Endothelial cell of coronary artery (primary cell): ENCODE measurements around the gene COL6A5. TPM values are rescaled to one million over a fixed set of nuclear protein-coding genes. Genes with fewer than 3 reads are reported as not detected.

Source experiments
- total RNA-seq: library from RNA; depleted of rRNA; stranded (reverse); fragments of >200 nt; gene quantifications from 2 replicates; pipeline ENCODE4 v1.2.3, GENCODE V29; 2014

COL6A5 gene, protein sequence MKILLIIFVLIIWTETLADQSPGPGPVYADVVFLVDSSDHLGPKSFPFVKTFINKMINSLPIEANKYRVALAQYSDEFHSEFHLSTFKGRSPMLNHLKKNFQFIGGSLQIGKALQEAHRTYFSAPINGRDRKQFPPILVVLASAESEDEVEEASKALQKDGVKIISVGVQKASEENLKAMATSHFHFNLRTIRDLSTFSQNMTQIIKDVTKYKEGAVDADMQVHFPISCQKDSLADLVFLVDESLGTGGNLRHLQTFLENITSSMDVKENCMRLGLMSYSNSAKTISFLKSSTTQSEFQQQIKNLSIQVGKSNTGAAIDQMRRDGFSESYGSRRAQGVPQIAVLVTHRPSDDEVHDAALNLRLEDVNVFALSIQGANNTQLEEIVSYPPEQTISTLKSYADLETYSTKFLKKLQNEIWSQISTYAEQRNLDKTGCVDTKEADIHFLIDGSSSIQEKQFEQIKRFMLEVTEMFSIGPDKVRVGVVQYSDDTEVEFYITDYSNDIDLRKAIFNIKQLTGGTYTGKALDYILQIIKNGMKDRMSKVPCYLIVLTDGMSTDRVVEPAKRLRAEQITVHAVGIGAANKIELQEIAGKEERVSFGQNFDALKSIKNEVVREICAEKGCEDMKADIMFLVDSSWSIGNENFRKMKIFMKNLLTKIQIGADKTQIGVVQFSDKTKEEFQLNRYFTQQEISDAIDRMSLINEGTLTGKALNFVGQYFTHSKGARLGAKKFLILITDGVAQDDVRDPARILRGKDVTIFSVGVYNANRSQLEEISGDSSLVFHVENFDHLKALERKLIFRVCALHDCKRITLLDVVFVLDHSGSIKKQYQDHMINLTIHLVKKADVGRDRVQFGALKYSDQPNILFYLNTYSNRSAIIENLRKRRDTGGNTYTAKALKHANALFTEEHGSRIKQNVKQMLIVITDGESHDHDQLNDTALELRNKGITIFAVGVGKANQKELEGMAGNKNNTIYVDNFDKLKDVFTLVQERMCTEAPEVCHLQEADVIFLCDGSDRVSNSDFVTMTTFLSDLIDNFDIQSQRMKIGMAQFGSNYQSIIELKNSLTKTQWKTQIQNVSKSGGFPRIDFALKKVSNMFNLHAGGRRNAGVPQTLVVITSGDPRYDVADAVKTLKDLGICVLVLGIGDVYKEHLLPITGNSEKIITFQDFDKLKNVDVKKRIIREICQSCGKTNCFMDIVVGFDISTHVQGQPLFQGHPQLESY (N-terminal part only)
- not detected in 2 replicates for total RNA-seq

GRCh38 chr3:130345487-130346079, at the start of gene COL6A5:
TSS of gene COL6A5 (plus strand) at chr3:130345672. CDS start at chr3:130373639, 27,967 bp downstream.

GRCh38 chr3:130516645-130517512, 171.4 kb downstream of the COL6A5 start, which contains the start of gene COL6A6:
TSS of gene COL6A6 (plus strand) at chr3:130517177. CDS start at chr3:130560365, 43,188 bp downstream.

Other genes starting within 250 kb of the COL6A5 start
- gene COL6A6, start 171.5 kb downstream of the COL6A5 start, total RNA-seq = 0.09 TPM in 1 of 2 replicates, not detected in the other